ENCODE data around the gene DHX35.

The DHX35 gene

GRCh38 chr20:39021748-39022147 is 59.6 kb downstream of the DHX35 start:
- no peak for DNase-seq (ENCODE audit: low read depth)

- no peak for DNase-seq (ENCODE audit: low read depth)
Measured at GRCh38 chr20:39025883-39026282, 63.7 kb downstream of the DHX35 start.

DNA sequence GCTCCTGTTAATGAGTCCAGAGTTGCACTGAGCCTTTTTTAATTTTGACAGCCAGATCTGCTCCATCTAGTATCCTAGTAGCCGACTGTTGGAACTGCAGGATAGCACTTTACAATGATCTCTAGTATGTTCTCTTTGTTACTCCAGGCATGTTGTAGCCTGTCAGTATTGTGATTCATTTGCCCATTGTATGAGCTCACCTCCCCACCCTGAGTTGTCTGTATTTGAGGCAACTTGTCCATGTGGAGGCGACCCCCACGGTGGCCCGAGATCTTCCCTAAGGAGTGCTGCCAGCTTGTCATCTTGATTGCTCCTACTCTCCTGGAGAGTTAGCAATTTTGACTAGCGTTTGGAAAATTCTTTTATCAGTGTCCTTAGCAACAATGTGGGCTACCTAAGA is 67.2 kb downstream of the DHX35 start:
- no peak for DNase-seq (ENCODE audit: low read depth)

GRCh38 chr20:39032997-39033396 is 70.9 kb downstream of the DHX35 start:
- DNase-seq (ENCODE audit: low read depth), result no peak

DNA sequence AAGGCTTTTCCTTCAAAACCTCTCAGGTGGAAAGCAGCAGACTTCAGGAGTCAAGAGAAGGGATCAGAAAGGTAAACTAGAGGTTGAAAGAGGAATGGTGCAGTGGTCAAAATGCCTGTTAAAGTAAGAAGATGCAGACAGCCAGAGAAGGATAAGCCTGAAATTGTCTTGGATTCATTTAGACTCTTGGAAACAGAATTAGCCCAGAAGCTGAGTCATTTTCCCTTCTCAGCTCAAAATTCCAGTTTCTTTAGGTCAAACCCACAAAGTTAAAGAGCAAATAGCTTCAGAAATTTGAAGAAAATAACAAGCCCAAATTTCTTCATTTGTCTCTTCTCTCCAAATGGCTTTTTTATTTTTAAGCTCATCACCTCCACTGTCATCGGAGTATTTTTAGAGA is 73.9 kb downstream of the DHX35 start:
- DNase-seq (ENCODE audit: low read depth), result peak; percentile 22

DNA sequence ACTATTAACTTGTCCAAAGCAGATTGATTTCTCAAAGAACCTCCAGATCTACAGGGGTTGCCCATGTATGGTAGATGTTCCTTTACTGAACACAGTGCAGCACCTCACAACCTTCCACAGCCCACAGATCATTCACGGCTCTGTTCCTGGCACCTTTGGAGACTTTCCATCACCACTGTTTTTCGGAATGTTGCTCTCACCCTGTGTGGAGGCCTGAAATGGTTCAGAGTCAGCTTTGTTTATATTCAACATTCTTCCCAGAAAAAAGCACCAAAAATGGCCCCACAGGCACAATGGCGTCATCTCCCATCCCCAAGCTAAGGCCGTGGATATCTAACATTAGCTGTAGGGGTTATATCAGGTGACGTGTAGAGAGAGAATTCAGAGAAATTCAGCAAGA is 74.7 kb downstream of the DHX35 start:
- peak; percentile 15 for DNase-seq (ENCODE audit: low read depth)

DNA sequence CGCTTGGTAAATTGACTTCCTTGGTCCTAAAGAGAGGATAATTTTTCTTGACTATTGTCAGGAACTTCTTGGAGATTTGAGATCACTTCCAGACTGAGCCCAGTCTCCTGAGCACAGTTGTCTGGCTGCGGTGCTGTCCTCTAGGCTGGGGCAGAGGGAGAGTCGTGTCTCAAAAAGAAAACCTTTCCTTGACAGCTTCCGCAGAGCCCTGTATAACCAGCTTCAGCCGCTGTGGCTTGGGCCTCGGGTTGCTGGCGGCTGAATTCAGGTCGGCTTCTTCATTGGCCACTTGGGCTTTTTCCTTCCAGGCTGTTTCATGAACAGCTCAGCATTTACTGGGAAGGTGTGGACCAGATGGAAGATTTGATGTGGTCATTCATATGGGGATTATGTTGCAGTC is 75.9 kb downstream of the DHX35 start:
- DNase-seq (ENCODE audit: low read depth), result no peak

DNA sequence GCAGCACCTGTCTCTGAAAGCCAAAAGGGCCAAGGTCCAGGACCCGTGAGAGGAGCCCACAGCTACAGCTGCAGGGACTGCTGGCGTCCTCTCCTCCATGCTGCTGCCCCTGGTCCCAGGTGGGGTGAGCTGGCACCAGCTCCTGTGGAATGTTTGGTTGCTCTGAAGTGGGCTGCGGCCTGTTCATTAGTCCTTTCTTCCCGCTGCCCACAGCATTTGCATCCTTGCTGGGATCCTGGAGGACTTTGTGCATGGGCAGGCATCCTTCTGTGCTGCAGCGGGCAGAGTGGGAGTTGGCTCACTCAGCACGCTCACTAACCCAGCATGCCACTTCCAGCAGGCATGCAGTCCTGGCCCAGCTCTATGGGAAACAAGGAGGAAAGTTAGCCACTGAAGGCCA is 76.4 kb downstream of the DHX35 start:
- no peak for DNase-seq (ENCODE audit: low read depth)

GRCh38 chr20:39039261-39039660 is 77.1 kb downstream of the DHX35 start:
- DNase-seq (ENCODE audit: low read depth), result no peak

DNA sequence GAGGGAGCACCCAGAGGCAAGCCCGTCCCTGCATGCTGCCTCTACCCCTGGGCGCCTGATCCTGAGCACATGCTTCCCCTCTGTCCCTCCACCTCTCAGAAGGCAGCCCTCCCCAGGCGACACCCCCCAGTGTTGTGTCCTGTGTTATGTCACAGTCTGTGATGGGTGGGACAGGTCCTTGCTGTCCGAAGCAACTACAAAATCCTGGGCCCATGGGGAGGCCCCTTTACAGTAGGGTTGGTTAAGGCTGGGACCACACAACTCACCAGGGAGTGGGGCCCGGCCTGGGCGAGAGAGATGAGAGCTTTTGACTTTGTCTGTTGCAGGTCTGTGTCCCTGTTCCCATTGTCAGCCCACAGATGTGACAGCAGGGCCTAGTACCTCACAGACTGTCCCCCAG is 78.0 kb downstream of the DHX35 start:
- no peak for DNase-seq (ENCODE audit: low read depth)

DNA sequence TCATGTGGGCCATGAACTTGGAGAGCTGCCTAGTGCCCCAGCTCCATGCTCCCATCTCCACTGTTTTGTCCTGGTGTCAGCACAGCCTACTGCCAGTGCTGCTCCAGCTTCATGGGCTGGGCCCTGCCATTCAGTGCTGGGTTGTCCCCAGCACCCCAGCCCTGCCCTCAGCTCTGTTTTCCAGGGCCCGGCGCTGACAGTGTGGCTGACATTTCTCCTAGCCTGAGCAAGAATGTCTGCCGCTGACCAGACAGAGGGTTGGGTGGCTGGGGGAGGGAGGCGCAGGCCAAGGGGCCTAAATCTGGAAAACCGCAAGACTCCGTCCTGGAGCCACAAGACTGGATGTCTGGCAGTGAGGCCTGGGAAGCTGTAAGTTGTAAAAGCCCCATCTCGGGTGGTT is 78.9 kb downstream of the DHX35 start:
- no peak for DNase-seq (ENCODE audit: low read depth)

DNA sequence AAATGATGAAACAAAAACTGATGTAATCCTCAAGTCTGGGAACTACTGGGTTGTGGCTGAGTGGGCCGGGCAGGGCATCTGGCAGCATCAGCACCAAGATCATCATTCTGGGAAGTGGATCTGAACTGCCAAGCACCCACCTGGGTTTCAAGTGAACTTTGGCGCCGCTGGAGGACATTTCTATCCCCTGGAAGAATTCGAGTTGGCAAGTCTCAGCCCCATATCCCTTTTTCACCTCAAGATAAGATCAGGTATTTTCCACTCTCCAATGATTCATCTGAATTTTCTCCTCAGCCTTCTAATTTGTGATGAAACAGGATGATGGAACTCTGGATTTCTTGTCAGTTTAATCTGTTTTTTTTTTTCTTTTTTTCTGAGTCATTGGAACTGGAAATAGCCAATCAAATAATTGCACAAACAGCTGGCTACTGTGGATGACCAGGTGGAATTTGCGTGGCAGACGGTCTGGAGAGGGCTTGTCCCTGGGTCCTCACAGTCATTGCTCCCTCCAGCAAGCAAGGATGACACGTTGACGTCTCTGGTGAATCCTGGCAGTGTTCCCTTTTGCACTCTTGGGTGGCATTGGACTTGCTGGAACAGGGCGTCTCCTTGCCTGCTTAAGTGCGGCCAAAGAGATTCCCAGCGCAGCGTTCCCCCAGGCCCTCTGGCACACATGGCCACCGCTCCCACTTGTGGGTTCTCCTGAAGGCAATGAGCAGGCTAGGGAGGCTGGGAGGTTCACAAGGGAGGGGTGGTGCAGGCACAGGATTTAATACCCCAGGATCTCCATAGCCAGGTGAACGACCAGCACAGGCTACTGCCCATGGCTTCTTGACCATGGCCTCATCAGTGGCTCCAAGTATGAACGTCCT is 80.4 kb downstream of the DHX35 start:
- peak; percentile 67 for DNase-seq (ENCODE audit: low read depth)

GRCh38 chr20:39044501-39044900 is 82.4 kb downstream of the DHX35 start:
- DNase-seq (ENCODE audit: low read depth), result no peak

DNA sequence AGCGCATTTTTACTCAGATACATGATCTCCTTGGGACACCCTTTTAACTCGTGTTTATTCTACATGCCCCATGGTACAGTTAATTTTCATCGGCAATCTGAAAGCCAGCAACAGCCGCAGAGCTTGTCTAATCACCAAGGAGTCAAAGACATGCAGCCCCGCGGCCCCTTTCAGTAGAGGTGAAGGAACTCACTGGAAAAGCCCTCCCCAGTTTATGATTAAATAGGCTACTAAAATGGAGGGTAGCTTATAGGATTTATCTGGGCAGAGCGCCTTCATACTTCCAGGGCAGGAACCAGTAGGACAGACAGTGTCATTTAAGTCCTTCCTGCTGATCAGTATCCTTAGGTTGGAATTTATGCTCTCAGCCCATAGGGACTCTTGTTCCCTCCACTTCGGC is 83.5 kb downstream of the DHX35 start:
- DNase-seq (ENCODE audit: low read depth), result no peak

GRCh38 chr20:39047417-39047985 is 85.4 kb downstream of the DHX35 start:
- DNase-seq (ENCODE audit: low read depth), result no peak

GRCh38 chr20:39048000-39048696 is 86.0 kb downstream of the DHX35 start:
- DNase-seq (ENCODE audit: low read depth), result peak; percentile 80

- DNase-seq (ENCODE audit: low read depth), result no peak
Measured at GRCh38 chr20:39049148-39049547, 87.0 kb downstream of the DHX35 start.

- peak; percentile 69 for DNase-seq (ENCODE audit: low read depth)
Measured at GRCh38 chr20:39049684-39050554, 87.8 kb downstream of the DHX35 start.

GRCh38 chr20:39050555-39050902 is 88.4 kb downstream of the DHX35 start:
- DNase-seq (ENCODE audit: low read depth), result no peak

- no peak for DNase-seq (ENCODE audit: low read depth)
Measured at GRCh38 chr20:39052676-39053075, 90.5 kb downstream of the DHX35 start.

DNA sequence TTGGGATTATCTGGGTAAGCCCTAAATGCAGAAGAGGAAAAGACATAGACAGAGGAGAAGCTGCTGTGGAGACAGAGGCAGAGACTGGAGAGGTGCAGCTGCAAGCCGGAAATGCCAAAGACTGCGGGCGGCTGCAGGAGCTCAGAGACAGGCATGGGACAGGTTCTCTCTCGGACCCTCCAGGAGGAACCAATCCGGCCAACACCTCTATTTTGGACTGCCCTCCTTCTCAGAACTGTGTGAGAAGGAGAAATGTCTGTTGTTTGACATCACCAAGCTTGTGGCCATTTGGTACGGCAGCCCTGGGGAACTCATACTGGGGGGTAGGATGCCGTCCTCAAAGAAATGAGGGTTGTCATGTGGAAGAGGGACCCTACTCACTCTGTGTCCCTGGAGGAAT is 95.0 kb downstream of the DHX35 start:
- no peak for DNase-seq (ENCODE audit: low read depth)

DNA sequence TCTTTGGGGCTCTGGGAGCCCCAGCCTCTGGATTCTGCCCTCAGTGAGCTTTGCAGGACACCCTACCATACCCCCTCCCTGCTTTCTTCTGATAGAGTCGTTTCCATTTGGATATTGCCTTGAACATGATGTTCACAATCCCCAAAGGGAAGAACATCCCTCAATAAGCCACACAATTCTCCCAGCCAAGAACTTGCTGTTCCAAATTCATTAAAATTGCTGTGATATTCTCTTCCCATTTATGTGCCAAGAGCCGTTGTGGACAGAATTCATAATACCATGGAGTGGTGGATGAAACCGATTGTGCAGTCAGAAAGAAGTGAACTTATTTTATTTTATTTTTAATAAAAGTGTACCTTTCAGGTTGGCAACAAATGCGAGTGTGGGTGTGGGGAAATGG is 95.8 kb downstream of the DHX35 start:
- no peak for DNase-seq (ENCODE audit: low read depth)
